Activated CD4-positive, alpha-beta T cell treated with anti-CD3 and anti-CD28 coated beads, Interleukin-2, amount 10 ng/mL, durations not matched to agents 7 days and 5 days (primary cell): ENCODE results near the gene IGLL5. TPM values are rescaled to one million over a fixed set of nuclear protein-coding genes. Genes with fewer than 3 reads are reported as not detected.
"Not testable (repeated sequence)": the region's sequence is repeated elsewhere in the genome, so short reads cannot be mapped to it uniquely, and the experiment has no call there.

ENCODE experiments used
- CTCF ChIA-PET: fragments of 350-600 bp; sonication (Branson Sonifier 250); formaldehyde crosslinking; loops from one replicate; lab custom pipeline; 2021; ENCODE audit warnings: antibody characterized with exemption; lab: Charles Lee
- POLR2A ChIA-PET: fragments of 350-600 bp; sonication (Branson Sonifier 250); formaldehyde crosslinking; loops from one replicate; lab custom pipeline; 2021; ENCODE audit warnings: antibody characterized with exemption; lab: Charles Lee
- DNase-seq: peaks from one replicate; pipeline ENCODE4 v3.0.0-alpha.2; 2020
- H3K27ac Mint-ChIP-seq: one replicate; pipeline ENCODE4 v1.8.0; 2021; ENCODE audit warnings: mild to moderate bottlenecking, moderate library complexity, mixed read lengths
- H3K27me3 Mint-ChIP-seq: one replicate; pipeline ENCODE4 v1.8.0; 2021; ENCODE audit warnings: mixed read lengths
- H3K36me3 Mint-ChIP-seq: one replicate; pipeline ENCODE4 v1.8.0; 2021; ENCODE audit warnings: low read depth, mixed read lengths
- H3K4me1 Mint-ChIP-seq: one replicate; pipeline ENCODE4 v1.8.0; 2021; ENCODE audit warnings: mixed read lengths
- H3K4me3 Mint-ChIP-seq: one replicate; pipeline ENCODE4 v1.8.0; 2021; ENCODE audit warnings: mild to moderate bottlenecking, moderate library complexity, mixed read lengths
- H3K9me3 Mint-ChIP-seq: one replicate; pipeline ENCODE4 v1.8.0; 2021; ENCODE audit warnings: mixed read lengths
- total RNA-seq, 2 experiments: library from RNA; stranded (reverse); gene quantifications; one replicate each; pipeline ENCODE4 v1.2.3, GENCODE V29; 2021

IGLL5 gene
- total RNA-seq, 2 experiments from 2014 or later = not detected

DNA sequence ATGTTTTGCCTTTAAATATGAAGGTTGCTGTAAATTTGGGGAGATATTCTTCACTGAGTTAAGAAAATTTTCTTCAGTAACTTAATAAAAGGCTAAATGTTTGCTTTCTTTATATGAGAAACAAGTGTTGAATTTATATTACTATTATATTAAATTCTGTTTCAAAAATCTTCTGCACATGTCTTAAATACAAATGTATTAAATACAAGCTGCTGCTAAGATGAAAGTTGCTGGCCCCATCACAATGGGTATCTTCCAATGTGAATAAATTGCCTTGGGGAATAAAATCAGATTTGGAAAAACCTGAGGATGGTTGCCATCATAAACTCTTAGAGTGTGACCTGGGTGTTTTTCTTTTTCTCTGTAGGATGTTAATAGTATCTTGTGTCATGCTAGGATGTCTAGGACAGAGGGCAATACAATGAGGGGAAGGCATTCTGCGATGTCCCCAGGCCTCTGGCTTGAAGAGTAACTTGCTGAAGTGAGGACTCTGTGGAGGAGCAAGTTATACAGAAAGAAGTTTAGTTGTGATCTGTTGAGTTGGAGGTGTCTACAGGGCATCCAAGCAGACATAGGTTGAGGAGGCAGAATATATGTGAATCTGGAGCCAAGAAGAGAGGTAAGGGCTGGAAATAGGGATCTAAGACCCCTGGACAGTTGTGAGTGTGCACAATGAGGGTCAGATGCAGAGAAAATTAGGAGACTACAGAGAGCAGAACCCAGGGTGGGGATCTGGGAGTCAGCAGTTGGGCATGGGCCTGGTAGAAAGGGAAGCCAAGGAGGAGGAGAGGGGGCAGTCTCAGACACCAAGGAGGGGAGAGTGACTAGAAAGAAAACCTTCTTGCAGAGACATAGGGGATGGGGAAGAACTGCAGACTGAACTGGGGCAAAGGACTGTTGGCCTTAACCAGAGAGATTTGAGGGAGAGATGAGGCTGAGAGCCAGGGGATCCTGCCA, 4.8 kb downstream of the IGLL5 start:
- DNase-seq = no peak
- ChIA-PET CTCF (no interaction called here), POLR2A (no interaction called here)
- H3K27me3 Mint-ChIP-seq = peaks cover 40% of the 10 kb centered on the region
- H3K4me3 Mint-ChIP-seq = no peak overlapping the region
- H3K9me3 Mint-ChIP-seq = no peaks in the 10 kb centered on the region
- peaks cover 5% of the 10 kb centered on the region for H3K4me1 Mint-ChIP-seq
- no peak overlapping the region for H3K27ac Mint-ChIP-seq
- H3K36me3 Mint-ChIP-seq = no peaks in the 10 kb centered on the region

DNA sequence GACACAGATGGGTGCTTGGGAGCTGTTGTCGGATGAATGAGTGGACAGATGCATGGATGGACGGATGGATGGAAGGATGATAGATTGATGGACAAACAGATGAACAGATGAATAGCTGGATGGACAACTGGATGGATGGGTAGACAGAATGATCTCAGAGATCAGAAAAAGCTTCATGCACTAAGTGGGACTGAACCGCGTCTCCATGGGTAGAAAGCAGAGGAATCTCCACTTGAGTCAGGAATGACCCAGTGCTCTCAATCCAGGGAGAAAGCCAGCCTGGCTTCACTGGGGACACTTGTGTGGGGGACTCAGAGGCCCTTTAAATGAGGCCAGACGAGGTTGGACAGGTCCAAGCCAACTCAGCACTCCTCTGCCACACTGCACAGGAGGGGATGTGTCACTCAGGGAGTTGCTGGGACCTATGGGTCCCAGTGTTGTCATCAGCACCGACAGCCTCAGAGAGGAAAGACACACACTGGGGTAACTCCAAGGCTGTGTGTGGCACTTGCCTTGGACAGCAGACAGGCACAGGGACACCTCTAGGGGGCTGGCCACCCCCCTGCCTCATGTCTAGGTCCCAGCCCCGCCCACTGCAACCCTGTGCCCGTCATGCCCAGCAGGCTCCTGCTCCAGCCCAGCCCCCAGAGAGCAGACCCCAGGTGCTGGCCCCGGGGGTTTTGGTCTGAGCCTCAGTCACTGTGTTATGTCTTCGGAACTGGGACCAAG, 5.6 kb downstream of the IGLL5 start:
- Mint-ChIP-seq H3K27ac (no peak overlapping the region), H3K4me1 (peaks cover 5% of the 10 kb centered on the region), H3K36me3 (no peaks in the 10 kb centered on the region), H3K4me3 (no peak overlapping the region), H3K27me3 (peaks cover 42% of the 10 kb centered on the region), H3K9me3 (no peaks in the 10 kb centered on the region)
- CTCF ChIA-PET = interaction anchor here (1.4 kb wide), 1 partner anchor 8 kb away, joined by 6 read pairs; no protein-coding TSS in a partner anchor
- POLR2A ChIA-PET = no interaction called here
- no peak for DNase-seq

GRCh38 chr22:22893891-22894739, 6.5 kb downstream of the IGLL5 start:
- CTCF ChIA-PET = interaction anchor here (0.7 to 1.4 kb wide), 2 partner anchors 9 to 21 kb away, joined by 3 to 6 read pairs; no protein-coding TSS in a partner anchor
- no peak for DNase-seq
- H3K27me3 Mint-ChIP-seq = peaks cover 38% of the 10 kb centered on the region
- POLR2A ChIA-PET = no interaction called here
- peaks cover 5% of the 10 kb centered on the region for H3K4me1 Mint-ChIP-seq
- H3K9me3 Mint-ChIP-seq = no peaks in the 10 kb centered on the region
- H3K36me3 Mint-ChIP-seq = no peaks in the 10 kb centered on the region
- no peak overlapping the region for H3K4me3 Mint-ChIP-seq
- no peak overlapping the region for H3K27ac Mint-ChIP-seq

GRCh38 chr22:22894740-22895731, 7.4 kb downstream of the IGLL5 start:
- Mint-ChIP-seq H3K36me3 (no peaks in the 10 kb centered on the region), H3K4me3 (no peak overlapping the region), H3K27ac (no peak overlapping the region), H3K4me1 (peaks cover 5% of the 10 kb centered on the region), H3K27me3 (peaks cover 36% of the 10 kb centered on the region), H3K9me3 (no peaks in the 10 kb centered on the region)
- ChIA-PET CTCF (interaction anchor here (1.4 kb wide), 1 partner anchor 10 kb away, joined by 6 read pairs; no protein-coding TSS in a partner anchor), POLR2A (no interaction called here)
- DNase-seq = no peak

- DNase-seq = no peak
- Mint-ChIP-seq H3K36me3 (no peaks in the 10 kb centered on the region), H3K9me3 (no peaks in the 10 kb centered on the region), H3K4me1 (peaks cover 5% of the 10 kb centered on the region), H3K27ac (no peak overlapping the region), H3K27me3 (peaks cover 33% of the 10 kb centered on the region), H3K4me3 (no peak overlapping the region)
- ChIA-PET POLR2A (no interaction called here), CTCF (interaction anchor here (0.6 to 2.8 kb wide), 3 partner anchors 12 to 108 kb away, joined by 3 to 9 read pairs (median 5); no protein-coding TSS in a partner anchor)
These were observed 8.3 kb downstream of the IGLL5 start for GRCh38 chr22:22895776-22896445.

DNA sequence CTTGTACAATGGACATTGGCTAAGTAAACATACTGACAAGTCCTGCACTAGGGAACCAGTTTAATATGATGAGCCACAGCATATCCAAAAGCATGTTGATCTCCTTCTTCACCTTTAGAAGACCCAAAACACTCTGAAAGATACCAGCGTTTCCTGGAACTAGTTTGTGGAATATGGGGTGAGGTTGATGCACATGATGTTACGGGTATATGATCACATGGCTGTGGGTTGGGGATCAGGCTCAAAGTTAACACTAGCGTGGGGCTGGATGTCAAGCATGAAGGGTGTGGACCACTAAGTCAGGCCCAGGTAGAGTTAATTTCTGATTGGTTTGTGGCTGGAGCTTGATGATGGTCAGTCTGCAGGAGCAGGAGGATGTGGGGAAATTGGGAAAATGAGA, 9.0 kb downstream of the IGLL5 start:
- POLR2A ChIA-PET = no interaction called here
- peaks cover 5% of the 10 kb centered on the region for H3K4me1 Mint-ChIP-seq
- no peak overlapping the region for H3K4me3 Mint-ChIP-seq
- peak overlapping the region; percentile 1 for H3K27ac Mint-ChIP-seq
- H3K36me3 Mint-ChIP-seq = no peaks in the 10 kb centered on the region
- H3K9me3 Mint-ChIP-seq = no peaks in the 10 kb centered on the region
- no peak for DNase-seq
- peaks cover 28% of the 10 kb centered on the region for H3K27me3 Mint-ChIP-seq
- CTCF ChIA-PET = interaction anchor here (1.1 to 2.8 kb wide), 4 partner anchors 13 to 108 kb away, joined by 3 to 9 read pairs (median 4); no protein-coding TSS in a partner anchor

DNA sequence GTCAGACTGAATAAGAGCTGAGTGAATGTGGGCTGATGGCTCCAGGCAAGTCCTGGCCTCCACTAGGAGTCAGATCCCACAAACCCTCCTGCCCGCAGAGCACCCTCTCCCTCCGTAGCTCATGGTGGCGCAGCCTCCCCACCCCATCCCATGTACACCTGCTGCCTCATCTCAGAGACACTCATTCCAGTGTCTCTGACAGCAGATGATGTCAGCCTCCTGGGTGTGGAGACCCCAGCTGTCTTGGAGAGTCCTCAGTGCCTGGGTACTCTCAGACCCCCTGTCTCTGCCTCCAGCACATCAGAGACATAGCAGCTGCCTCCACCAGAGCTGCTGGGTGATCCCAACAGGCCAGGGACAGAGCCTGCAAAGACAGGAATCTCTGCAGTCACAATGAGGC, 9.5 kb downstream of the IGLL5 start:
- Mint-ChIP-seq H3K27ac (no peak overlapping the region), H3K4me1 (peaks cover 5% of the 10 kb centered on the region), H3K36me3 (no peaks in the 10 kb centered on the region), H3K9me3 (no peaks in the 10 kb centered on the region), H3K27me3 (peaks cover 25% of the 10 kb centered on the region), H3K4me3 (no peak overlapping the region)
- DNase-seq = no peak
- ChIA-PET POLR2A (no interaction called here), CTCF (interaction anchor here (1.1 to 2.8 kb wide), 4 partner anchors 14 to 109 kb away, joined by 3 to 9 read pairs (median 4); no protein-coding TSS in a partner anchor)

DNA sequence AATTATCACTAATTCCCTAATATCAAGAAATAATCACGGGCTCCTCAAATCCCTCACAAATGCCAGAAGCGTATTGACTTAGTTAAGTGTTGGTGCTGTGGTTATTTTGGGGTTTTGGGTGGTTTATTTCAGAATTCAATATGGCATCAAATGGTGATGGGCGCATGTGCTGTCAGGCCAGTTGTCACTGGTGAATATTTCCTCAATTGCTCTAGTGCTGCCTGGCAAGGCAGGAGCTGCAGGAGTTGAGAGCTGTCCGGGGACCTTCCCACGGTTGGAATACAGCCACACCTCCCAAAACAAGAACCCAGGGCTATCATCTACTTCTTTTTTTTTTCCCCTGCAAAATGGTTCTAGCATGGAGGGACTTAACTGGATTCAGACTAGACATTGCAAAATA, 10.3 kb downstream of the IGLL5 start:
- no peaks in the 10 kb centered on the region for H3K9me3 Mint-ChIP-seq
- H3K27ac Mint-ChIP-seq = no peak overlapping the region
- CTCF ChIA-PET = interaction anchor here (0.7 to 2.8 kb wide), 4 partner anchors 14 to 293 kb away, joined by 3 to 9 read pairs (median 4); no protein-coding TSS in a partner anchor
- H3K4me1 Mint-ChIP-seq = peaks cover 5% of the 10 kb centered on the region
- no peak overlapping the region for H3K4me3 Mint-ChIP-seq
- POLR2A ChIA-PET = no interaction called here
- peaks cover 18% of the 10 kb centered on the region for H3K27me3 Mint-ChIP-seq
- DNase-seq = no peak
- no peaks in the 10 kb centered on the region for H3K36me3 Mint-ChIP-seq

DNA sequence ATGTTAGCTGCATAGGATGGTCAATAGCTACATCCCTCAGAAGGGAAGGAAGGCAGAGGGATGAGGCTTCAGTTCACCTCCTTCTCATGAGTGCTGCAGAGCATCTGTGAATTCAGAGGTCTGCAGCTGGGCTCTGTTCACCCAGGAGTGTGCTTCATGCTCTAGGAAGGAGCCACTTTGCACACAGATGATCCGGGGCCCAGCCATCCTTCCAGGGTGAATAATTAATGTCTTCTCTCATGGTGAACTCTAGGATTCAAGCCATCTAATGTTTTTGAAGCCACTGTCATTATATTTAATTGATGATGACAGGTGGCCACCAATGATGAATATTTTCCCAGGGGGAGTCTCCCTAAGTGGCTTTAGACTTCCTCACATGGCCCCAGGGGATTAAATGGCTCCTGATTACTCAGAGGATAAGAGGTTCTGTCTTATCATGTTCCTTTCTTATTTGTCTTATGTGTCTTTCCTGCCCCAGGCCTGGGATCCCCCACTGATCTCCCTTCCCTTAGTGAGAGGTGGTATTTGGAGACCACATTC, 10.9 kb downstream of the IGLL5 start:
- peaks cover 16% of the 10 kb centered on the region for H3K27me3 Mint-ChIP-seq
- H3K36me3 Mint-ChIP-seq, H3K9me3 Mint-ChIP-seq, DNase-seq, H3K4me1 Mint-ChIP-seq, POLR2A ChIA-PET, H3K4me3 Mint-ChIP-seq, H3K27ac Mint-ChIP-seq: not testable (repeated sequence)
- CTCF ChIA-PET = interaction anchor here (0.7 to 2.8 kb wide), 2 partner anchors 15 to 294 kb away, joined by 3 to 9 read pairs; no protein-coding TSS in a partner anchor

DNA sequence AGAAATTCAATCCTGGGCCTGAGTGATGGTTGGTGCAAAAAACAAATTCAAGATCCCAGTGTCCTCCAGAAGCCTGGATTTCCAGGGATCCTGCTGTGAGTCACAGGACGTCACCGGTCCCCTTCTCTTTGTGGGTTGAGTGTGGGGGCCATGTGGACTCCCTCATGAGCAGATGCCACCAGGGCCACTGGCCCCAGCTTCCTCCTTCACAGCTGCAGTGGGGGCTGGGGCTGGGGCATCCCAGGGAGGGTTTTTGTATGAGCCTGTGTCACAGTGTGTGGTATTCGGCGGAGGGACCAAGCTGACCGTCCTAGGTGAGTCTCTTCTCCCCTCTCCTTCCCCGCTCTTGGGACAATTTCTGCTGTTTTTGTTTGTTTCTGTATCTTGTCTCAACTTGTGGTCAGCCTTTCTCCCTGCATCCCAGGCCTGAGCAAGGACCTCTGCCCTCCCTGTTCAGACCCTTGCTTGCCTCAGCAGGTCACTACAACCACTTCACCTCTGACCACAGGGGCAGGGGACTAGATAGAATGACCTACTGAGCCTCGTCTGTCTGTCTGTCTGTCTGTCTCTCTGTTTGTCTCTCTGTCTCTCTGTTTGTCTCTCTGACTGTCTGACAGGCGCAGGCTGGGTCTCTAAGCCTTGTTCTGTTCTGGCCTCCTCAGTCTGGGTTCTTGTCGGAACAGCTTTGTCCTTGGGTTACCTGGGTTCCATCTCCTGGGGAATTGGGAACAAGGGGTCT, 11.9 kb downstream of the IGLL5 start:
- CTCF ChIA-PET, DNase-seq, H3K4me3 Mint-ChIP-seq, POLR2A ChIA-PET, H3K36me3 Mint-ChIP-seq, H3K4me1 Mint-ChIP-seq, H3K27ac Mint-ChIP-seq, H3K9me3 Mint-ChIP-seq: not testable (repeated sequence)
- H3K27me3 Mint-ChIP-seq = peaks cover 16% of the 10 kb centered on the region
